ENCODE results near the gene AGTR1. TPM values are rescaled to one million over a fixed set of nuclear protein-coding genes. Genes with fewer than 3 reads are reported as not detected.

The AGTR1 gene
- total and polyA plus RNA-seq, 2 of the 13 experiments (the other 11 are each of a cell fraction or from before 2014, with no cell fraction given): 0.64 to 1.5 TPM

DNA sequence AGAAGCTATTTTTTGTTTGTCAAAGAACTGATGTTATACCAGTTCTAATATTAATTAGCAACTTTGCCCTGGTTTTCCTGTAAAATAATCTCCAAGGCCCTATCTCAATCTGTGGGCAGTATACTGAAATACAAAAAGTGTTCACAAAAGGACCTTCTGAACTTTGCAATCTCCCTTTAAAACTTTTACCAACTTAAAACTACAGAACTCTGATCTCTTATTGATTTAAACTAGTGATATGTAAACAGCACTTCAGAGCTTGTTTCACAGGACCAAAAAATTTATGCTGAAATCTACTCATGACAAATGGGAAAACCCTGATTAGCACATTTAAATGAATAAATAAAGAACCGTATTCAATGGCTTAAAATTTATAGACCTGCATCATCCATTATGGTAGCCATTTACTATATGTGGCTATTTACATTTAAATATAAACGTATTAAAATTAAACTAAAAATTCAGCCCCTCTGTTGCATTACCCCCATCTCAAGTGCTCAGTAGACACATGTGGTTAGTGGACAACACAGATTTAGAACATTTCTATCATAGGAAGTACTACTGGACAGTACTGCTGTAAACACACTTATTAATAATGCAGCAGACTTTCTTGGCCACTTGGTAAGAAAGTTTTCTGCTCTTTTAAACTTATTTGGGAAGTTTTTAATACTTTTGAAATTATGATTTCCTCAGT lies 12.0 kb downstream of the AGTR1 start:
- POLR2A ChIA-PET: interaction anchor here (4.0 kb wide), 1 partner anchor 108 kb away, joined by 24 read pairs; no protein-coding TSS in a partner anchor
- H3K9ac ChIP-seq (ENCODE audit: insufficient read depth, low read depth, low read length): no peak overlapping the region
- in situ Hi-C loops (cut with HindIII; ENCODE audit: extremely low pct_ligation_motif_present, low pct_unique_long_range_greater_than_20kb): loop anchor here (10.0 kb wide), 1 partner anchor 335 kb away; no protein-coding TSS in a partner anchor
- WGBS (ENCODE audit: low lambda C conversion rate): 2% methylated on average over 2 of the region's 2 CpGs
- H3K4me1 ChIP-seq (ENCODE audit: insufficient read depth, low read length): peaks cover 52% of the 10 kb centered on the region
- H3K9me3 ChIP-seq (ENCODE audit: low read length): no peaks in the 10 kb centered on the region
- no peaks in the 10 kb centered on the region for H3K36me3 ChIP-seq (replicated peaks in 1 of 2; ENCODE audit: control insufficient read depth in 1 of 2, insufficient read depth in 2 of 2, low read length in 2 of 2)
- H3K27me3 ChIP-seq (ENCODE audit: control insufficient read depth in 1 of 2, insufficient read depth in 2 of 2, low read length in 2 of 2): no peaks in the 10 kb centered on the region
- CTCF ChIA-PET (ENCODE audit: low intra/inter-chr PET ratio, low total read pairs): no interaction called here
- peak overlapping the region; percentile 53 for H3K4me2 ChIP-seq (ENCODE audit: low read depth, low read length)
- ATAC-seq: peak; percentile 91
- no peaks in the 10 kb centered on the region for H3K79me2 ChIP-seq (ENCODE audit: insufficient read depth, low read length)
- no peak for FAIRE-seq
- intact Hi-C loops (cut with micrococcal nuclease; ENCODE audit: unreplicated experiment): loop anchor here (2.0 kb wide), 1 partner anchor 109 kb away; no protein-coding TSS in a partner anchor
- H3K27ac ChIP-seq (ENCODE audit: extremely low read length, insufficient read depth, low read length): peak overlapping the region; percentile 68
- DNase-seq (ENCODE audit: low spot score): peak; percentile 68
- no peaks in the 10 kb centered on the region for H4K20me1 ChIP-seq (ENCODE audit: insufficient read depth, low read length)
- no peak overlapping the region for H2AFZ ChIP-seq (ENCODE audit: low read length)
- H3K4me3 ChIP-seq (replicated peaks in 1 of 3; ENCODE audit: insufficient read depth in 1 of 3, low read depth in 2 of 3, low read length in 3 of 3): no peak overlapping the region; a peak in 1 of 6 replicates
- BruUV-seq (replicated peaks): no TSS peak
- TF ChIP-seq FOXP1 (IDR thresholded peaks at IDR 0.05) (no peak), FOXP1 (CRISPR knock-in tag; IDR thresholded peaks at IDR 0.05) (peak; percentile 63; the same call in 1 of the 2 replicates), PRMT3 (CRISPR knock-in tag; IDR thresholded peaks at IDR 0.05; ENCODE audit: borderline replicate concordance, low read depth) (no peak), HDAC2 (CRISPR knock-in tag; IDR thresholded peaks at IDR 0.05) (peak; percentile 43; the same call in 1 of the 2 replicates), DMAP1 (CRISPR knock-in tag; IDR thresholded peaks at IDR 0.05) (no peak), PHF20 (CRISPR knock-in tag; IDR thresholded peaks at IDR 0.05) (no peak), SOX6 (IDR thresholded peaks at IDR 0.05) (no peak), SOX6 (CRISPR knock-in tag; IDR thresholded peaks at IDR 0.05) (no peak; the same call in 1 of the 2 replicates), NRL (CRISPR knock-in tag; IDR thresholded peaks at IDR 0.05; ENCODE audit: borderline replicate concordance) (no peak), RFXAP (CRISPR knock-in tag; IDR thresholded peaks at IDR 0.05; ENCODE audit: borderline replicate concordance) (no peak), ZNF788 (CRISPR knock-in tag; IDR thresholded peaks at IDR 0.05; ENCODE audit: borderline replicate concordance) (no peak), JARID2 (CRISPR knock-in tag; IDR thresholded peaks at IDR 0.05; ENCODE audit: insufficient replicate concordance) (no peak), ZNF558 (CRISPR knock-in tag; IDR thresholded peaks at IDR 0.05; ENCODE audit: borderline replicate concordance) (no peak), YEATS4 (CRISPR knock-in tag; IDR thresholded peaks at IDR 0.05; ENCODE audit: borderline replicate concordance) (0 out of 2 replicates have a peak, but pooled peaks have one; percentile 9), ZIK1 (CRISPR knock-in tag; IDR thresholded peaks at IDR 0.05; ENCODE audit: borderline replicate concordance, low read depth) (no peak), MTF2 (CRISPR knock-in tag; IDR thresholded peaks at IDR 0.05; ENCODE audit: borderline replicate concordance) (no peak), HNRNPLL (IDR thresholded peaks at IDR 0.05; ENCODE audit: low read depth, low read length, poor library complexity, severe bottlenecking) (no peak)
- TF ChIP-seq, protein P1, sequence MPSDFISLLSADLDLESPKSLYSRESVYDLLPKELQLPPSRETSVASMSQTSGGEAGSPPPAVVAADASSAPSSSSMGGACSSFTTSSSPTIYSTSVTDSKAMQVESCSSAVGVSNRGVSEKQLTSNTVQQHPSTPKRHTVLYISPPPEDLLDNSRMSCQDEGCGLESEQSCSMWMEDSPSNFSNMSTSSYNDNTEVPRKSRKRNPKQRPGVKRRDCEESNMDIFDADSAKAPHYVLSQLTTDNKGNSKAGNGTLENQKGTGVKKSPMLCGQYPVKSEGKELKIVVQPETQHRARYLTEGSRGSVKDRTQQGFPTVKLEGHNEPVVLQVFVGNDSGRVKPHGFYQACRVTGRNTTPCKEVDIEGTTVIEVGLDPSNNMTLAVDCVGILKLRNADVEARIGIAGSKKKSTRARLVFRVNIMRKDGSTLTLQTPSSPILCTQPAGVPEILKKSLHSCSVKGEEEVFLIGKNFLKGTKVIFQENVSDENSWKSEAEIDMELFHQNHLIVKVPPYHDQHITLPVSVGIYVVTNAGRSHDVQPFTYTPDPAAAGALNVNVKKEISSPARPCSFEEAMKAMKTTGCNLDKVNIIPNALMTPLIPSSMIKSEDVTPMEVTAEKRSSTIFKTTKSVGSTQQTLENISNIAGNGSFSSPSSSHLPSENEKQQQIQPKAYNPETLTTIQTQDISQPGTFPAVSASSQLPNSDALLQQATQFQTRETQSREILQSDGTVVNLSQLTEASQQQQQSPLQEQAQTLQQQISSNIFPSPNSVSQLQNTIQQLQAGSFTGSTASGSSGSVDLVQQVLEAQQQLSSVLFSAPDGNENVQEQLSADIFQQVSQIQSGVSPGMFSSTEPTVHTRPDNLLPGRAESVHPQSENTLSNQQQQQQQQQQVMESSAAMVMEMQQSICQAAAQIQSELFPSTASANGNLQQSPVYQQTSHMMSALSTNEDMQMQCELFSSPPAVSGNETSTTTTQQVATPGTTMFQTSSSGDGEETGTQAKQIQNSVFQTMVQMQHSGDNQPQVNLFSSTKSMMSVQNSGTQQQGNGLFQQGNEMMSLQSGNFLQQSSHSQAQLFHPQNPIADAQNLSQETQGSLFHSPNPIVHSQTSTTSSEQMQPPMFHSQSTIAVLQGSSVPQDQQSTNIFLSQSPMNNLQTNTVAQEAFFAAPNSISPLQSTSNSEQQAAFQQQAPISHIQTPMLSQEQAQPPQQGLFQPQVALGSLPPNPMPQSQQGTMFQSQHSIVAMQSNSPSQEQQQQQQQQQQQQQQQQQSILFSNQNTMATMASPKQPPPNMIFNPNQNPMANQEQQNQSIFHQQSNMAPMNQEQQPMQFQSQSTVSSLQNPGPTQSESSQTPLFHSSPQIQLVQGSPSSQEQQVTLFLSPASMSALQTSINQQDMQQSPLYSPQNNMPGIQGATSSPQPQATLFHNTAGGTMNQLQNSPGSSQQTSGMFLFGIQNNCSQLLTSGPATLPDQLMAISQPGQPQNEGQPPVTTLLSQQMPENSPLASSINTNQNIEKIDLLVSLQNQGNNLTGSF (CRISPR knock-in tag; IDR thresholded peaks at IDR 0.05): no peak
- TF ChIP-seq, protein P2, sequence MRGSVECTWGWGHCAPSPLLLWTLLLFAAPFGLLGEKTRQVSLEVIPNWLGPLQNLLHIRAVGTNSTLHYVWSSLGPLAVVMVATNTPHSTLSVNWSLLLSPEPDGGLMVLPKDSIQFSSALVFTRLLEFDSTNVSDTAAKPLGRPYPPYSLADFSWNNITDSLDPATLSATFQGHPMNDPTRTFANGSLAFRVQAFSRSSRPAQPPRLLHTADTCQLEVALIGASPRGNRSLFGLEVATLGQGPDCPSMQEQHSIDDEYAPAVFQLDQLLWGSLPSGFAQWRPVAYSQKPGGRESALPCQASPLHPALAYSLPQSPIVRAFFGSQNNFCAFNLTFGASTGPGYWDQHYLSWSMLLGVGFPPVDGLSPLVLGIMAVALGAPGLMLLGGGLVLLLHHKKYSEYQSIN (CRISPR knock-in tag; IDR thresholded peaks at IDR 0.05; ENCODE audit: borderline replicate concordance): no peak
